ENCODE results near the gene CLEC16A.
A peak's percentile ranks its signal among the peaks of the same experiment; 100 is the strongest.

The CLEC16A gene, protein sequence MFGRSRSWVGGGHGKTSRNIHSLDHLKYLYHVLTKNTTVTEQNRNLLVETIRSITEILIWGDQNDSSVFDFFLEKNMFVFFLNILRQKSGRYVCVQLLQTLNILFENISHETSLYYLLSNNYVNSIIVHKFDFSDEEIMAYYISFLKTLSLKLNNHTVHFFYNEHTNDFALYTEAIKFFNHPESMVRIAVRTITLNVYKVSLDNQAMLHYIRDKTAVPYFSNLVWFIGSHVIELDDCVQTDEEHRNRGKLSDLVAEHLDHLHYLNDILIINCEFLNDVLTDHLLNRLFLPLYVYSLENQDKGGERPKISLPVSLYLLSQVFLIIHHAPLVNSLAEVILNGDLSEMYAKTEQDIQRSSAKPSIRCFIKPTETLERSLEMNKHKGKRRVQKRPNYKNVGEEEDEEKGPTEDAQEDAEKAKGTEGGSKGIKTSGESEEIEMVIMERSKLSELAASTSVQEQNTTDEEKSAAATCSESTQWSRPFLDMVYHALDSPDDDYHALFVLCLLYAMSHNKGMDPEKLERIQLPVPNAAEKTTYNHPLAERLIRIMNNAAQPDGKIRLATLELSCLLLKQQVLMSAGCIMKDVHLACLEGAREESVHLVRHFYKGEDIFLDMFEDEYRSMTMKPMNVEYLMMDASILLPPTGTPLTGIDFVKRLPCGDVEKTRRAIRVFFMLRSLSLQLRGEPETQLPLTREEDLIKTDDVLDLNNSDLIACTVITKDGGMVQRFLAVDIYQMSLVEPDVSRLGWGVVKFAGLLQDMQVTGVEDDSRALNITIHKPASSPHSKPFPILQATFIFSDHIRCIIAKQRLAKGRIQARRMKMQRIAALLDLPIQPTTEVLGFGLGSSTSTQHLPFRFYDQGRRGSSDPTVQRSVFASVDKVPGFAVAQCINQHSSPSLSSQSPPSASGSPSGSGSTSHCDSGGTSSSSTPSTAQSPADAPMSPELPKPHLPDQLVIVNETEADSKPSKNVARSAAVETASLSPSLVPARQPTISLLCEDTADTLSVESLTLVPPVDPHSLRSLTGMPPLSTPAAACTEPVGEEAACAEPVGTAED

DNA sequence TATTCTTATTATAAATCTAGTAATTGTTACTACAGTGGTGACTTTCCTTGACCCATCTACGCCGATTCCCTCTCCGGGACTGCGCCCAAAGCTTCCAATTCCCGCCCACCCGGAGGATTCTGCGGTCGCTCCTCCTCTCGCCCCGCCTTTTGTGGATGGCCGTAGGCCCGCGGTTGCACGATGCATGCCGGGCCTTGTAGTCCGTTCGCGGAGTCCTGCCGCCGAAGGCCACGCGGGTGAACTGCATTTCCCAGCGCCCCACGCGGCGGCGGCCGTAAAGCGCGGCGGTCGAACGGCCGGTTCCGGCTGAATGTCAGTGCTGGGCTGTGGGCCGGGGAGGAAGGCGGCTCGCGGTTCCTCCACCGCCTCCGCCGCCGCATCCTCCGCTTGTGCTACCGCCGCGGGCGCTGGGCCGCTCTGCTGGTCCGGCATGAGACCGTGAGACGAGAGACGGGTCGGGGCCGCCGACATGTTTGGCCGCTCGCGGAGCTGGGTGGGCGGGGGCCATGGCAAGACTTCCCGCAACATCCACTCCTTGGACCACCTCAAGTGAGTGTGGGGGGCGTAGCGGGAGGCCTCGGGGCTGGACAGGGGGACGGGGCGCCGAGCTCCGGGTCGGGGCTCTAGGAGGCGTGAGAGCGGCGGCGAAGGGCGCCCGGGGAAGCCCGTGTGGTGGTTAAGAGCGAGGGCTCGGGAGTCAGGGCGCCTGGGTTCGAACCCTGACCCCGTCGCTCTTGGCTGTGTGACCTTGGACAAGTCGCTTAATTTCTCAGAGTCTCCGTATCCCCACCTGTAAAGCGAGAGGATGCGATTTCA lies at the start of gene CLEC16A:
TSS of gene CLEC16A (plus strand) at position 316 of the 816 bp plus-strand sequence. CDS start at position 470, 154 bp downstream.
- DNase-seq, result peak; percentile 96

DNA sequence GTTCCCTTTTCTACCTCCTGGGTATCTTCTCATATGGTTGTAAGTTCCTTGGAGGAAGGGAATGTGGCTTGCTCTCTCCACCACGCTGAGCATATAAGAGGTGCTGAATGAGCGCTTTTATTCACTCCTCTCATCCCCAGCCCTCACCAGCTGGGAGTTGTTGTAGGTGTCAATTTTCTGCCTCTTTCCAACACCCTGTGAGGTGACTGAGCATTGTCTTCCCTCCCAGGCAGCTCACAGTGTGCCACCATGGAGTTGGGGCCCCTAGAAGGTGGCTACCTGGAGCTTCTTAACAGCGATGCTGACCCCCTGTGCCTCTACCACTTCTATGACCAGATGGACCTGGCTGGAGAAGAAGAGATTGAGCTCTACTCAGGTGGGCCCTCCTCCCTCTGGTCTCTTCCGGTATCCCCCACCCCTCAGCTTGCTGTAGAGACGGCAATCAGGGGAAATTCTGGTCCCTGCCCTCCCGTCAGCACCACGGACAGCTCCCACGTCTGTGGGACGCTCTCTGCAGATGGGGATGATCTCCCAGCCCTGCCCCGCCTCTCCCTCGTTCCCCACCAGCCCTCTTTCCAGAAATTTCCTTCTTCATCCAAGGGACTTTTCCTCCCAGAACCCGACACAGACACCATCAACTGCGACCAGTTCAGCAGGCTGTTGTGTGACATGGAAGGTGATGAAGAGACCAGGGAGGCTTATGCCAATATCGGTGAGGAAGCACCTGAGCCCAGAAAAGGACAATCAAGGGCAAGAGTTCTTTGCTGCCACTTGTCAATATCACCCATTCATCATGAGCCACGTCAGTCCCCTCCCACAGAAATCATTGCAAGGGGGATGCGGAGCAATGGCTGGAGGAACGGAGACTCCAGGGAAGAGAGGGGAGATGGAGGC lies 49.1 kb upstream of the CLEC16A start:
- DNase-seq, result peak; percentile 36

DNA sequence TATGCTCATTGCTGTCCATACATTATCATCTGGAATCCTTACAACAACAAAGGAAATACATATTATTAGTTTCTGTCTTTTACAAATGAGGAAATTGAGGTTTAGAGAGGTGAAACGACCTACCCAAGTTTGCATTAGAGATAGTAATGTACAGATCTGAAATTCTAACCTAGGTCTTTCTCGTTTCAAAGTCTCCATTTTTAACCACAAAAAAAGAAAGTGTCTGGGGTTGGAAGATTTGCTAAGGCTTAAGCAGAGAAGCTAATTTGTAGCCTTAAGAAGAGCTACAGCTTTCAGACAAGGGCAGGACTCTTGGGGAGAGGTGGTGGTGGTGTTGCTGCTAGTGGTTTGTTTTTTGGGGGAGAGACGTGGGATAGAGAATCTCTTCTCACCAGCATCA lies 48.2 kb upstream of the CLEC16A start:
- DNase-seq, result no peak

DNA sequence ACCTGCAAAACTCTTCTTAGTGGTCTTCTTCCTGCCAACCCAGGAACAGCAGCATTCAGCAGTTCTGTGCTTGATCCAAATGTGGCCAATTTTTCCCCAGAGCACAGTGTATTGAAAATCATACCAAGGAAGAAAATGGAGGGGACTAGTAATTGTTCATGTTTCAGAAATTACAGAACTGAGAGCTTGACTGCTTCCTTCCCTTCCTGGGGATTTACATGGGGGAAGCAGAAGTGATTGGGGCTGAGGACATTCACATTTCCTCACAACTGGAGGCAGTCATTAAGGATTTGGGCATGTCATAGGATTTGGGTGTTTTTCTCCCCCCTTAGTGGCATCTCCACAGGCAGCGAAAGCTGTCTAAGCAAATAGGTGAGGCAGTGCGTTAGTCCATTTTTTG lies 47.6 kb upstream of the CLEC16A start:
- no peak for DNase-seq

DNA sequence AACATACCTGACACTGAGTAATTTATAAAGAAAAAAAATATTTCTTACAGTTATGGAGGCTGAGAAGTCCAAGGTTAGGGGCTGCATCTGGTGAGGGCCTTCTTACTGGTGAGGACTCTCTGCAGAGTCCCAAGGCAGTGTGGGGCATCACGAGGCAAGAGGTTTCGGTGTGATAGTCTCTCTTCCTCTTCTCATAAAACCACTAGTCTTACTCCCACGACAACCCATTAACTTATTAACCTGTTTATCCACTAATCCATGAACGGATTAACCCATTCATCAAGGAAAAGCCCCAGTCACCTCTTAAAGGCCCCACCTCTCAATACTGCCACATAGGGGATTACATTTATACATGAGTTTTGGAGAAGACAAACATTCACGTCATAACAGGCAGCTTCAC lies 47.2 kb upstream of the CLEC16A start:
- no peak for DNase-seq

DNA sequence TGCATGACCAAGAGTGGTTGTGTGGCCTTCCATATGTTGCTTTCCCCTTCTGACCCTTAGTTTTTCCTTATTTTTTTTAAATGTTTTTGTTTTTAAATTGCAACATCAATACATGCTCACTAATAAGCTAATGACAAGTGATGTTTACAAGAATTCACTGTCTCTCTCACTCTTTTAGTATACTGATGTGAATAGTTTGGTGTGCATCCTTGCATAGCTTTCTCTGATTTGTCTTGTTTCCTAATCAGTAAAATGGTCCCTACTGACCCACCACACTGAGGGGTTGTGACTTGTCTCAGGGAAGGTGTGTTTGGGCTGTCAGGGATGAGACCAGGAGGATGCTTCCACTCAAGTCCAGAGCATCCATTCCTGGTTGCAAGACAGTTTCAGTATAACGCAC lies 41.4 kb upstream of the CLEC16A start:
- DNase-seq, result no peak

DNA sequence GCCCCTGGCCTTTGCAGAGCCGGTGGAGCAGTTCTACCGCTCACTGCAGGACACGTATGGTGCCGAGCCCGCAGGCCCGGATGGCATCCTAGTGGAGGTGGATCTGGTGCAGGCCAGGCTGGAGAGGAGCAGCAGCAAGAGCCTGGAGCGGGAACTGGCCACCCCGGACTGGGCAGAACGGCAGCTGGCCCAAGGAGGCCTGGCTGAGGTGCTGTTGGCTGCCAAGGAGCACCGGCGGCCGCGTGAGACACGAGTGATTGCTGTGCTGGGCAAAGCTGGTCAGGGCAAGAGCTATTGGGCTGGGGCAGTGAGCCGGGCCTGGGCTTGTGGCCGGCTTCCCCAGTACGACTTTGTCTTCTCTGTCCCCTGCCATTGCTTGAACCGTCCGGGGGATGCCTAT lies 37.9 kb upstream of the CLEC16A start:
- no peak for DNase-seq

DNA sequence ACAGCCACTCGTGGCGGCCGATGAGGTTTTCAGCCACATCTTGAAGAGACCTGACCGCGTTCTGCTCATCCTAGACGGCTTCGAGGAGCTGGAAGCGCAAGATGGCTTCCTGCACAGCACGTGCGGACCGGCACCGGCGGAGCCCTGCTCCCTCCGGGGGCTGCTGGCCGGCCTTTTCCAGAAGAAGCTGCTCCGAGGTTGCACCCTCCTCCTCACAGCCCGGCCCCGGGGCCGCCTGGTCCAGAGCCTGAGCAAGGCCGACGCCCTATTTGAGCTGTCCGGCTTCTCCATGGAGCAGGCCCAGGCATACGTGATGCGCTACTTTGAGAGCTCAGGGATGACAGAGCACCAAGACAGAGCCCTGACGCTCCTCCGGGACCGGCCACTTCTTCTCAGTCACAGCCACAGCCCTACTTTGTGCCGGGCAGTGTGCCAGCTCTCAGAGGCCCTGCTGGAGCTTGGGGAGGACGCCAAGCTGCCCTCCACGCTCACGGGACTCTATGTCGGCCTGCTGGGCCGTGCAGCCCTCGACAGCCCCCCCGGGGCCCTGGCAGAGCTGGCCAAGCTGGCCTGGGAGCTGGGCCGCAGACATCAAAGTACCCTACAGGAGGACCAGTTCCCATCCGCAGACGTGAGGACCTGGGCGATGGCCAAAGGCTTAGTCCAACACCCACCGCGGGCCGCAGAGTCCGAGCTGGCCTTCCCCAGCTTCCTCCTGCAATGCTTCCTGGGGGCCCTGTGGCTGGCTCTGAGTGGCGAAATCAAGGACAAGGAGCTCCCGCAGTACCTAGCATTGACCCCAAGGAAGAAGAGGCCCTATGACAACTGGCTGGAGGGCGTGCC lies 37.2 kb upstream of the CLEC16A start:
- DNase-seq, result no peak

DNA sequence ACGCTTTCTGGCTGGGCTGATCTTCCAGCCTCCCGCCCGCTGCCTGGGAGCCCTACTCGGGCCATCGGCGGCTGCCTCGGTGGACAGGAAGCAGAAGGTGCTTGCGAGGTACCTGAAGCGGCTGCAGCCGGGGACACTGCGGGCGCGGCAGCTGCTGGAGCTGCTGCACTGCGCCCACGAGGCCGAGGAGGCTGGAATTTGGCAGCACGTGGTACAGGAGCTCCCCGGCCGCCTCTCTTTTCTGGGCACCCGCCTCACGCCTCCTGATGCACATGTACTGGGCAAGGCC lies 36.7 kb upstream of the CLEC16A start:
- DNase-seq, result no peak

DNA sequence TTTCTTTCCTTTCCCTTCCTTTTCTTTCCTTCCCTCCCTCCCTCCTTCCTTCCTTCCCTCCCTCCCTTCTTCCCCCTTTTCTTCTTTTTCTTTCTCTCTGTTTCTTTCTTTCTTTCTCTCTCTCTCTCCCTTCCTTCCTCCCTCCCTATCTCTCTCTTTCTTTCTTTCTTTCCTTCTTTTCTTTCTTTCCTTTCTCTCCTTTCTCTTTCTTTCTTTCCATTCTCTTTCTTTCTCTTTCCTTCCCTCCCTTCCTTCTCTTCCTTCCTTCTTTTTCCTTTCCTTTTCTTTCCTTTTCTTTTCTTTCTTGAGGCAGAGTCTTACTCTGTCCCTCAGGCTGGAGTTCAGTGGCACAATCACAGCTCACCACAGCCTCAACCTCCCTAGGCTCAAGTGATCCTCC lies 33.1 kb upstream of the CLEC16A start:
- no peak for DNase-seq

DNA sequence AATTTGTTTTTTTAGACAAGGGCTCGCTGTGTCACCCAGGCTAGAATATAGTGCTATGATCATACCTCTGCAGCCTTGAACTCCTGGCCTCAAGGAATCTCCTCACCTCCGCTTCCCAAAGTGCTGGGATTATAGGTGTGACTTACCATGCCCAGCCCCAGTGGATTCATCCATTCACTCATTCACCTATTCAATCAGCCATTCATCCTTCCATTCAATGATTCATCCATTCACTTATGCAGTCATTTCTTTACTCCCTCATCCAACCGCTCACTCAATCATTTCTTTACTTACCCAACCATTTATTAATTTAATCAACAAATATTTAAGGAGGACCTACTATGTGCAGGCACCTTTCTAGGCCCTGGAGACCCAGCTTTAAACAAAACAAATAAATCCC lies 27.8 kb upstream of the CLEC16A start:
- DNase-seq, result no peak

DNA sequence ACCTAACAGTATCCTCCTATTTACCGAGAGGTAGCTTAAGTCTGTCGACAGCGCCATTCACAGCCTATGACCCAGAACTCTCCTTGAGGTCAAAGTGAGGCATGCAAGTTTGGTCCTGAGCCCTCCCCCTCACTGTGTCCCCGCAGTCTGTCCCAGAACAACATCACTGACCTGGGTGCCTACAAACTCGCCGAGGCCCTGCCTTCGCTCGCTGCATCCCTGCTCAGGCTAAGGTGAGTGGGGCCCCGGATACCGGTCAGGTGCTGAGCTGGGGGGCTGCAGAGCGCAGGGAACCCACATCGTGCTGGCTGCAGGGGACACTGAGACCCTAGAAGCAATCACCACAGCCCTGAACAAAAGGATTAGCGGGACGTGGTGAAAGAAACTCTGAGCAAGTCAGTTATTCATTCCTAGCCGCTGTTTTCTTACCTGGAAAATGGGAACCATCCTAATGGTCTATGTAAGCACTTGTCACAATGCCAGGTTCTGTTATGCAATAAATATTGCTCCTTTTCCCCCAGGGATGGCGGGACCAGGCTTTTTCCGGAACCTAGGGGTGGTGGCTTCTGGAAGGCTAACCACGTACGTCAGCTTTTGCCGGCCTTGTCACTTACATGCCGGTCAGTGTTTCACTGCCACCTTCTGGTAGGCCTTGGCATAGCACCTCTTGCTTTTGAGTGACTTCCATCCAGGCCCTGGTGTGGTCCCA lies 25.9 kb upstream of the CLEC16A start:
- DNase-seq, result peak; percentile 88

DNA sequence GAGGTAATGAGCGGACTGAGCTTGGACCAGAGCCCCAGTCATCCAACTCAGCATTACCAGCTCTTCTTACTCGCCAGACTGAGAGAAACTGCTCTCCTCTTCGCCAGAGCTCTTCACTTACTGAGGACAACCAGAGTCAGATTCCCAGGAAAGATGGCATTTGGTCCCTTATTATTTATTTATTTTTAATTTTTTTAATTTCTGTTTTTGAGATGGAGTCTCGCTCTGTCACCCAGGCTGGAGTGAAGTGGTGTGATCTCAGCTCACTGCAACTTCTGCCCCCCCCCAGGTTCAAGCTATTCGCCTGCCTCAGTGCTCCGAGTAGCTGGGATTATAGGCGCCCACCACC lies 25.4 kb upstream of the CLEC16A start:
- no peak for DNase-seq

DNA sequence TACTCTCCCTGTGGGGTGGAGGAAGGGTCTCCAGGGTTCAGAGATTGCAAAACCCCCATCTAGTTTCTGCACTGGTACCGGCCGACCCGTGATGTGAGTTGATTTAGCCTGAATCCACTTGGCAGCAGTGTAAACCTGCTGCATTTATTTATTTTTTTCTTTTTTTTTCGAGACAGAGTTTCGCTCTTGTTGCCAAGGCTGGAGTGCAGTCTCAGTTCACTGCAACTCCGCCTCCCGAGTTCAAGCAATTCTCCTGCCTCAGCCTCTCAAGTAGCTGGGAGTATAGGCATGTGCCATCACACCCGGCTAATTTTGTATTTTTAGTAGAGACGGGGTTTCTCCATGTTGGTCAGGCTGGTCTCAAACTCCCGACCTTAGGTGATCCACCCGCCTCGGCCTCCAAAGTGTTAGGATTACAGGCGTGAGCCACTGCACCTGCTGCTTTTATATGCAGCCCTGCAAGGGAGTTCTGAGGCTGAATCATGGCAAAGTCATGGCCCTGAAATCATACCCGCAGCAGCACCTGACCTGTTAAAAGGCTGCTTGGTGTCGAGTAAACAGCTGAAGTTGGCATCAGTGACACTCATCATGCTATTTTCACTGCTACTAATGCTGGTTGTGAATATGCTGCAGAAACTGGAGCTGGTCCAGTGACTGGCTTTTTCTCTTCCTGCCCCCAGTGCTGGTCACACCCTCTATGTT lies 23.5 kb upstream of the CLEC16A start:
- DNase-seq, result no peak

DNA sequence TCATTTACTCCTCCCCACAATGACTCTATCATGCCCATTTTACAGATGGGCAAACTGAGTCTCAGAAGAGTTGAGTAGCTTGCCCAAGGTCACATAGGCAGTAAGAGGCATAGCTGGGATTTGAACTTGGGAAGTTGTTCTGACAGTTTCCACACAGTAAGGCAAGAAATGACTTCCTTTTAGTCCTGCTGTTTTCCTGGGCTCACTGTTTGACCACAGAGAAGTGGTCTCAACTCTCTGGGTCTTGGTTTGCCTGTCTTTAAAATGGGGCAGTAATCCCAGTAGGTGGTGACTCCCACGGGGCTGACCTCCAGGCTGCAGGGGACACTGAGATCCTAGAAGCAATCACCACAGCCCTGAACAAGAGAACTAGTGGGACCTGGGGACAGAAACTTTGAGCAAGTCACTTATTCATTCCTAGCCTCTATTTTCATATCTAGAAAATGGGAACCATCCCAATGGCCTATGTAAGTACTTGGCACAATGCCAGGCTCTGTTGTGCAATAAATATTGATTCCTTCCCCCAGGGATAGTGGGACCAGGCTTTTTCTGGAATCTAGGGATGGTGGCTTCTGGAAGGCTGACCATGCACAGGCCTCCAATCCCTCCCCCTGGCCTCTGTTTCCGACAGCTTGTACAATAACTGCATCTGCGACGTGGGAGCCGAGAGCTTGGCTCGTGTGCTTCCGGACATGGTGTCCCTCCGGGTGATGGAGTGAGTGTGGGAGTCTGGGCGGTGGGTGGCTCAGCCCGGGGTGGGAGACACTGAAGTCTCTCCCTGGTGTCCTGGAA lies 22.6 kb upstream of the CLEC16A start:
- DNase-seq, result peak; percentile 9

DNA sequence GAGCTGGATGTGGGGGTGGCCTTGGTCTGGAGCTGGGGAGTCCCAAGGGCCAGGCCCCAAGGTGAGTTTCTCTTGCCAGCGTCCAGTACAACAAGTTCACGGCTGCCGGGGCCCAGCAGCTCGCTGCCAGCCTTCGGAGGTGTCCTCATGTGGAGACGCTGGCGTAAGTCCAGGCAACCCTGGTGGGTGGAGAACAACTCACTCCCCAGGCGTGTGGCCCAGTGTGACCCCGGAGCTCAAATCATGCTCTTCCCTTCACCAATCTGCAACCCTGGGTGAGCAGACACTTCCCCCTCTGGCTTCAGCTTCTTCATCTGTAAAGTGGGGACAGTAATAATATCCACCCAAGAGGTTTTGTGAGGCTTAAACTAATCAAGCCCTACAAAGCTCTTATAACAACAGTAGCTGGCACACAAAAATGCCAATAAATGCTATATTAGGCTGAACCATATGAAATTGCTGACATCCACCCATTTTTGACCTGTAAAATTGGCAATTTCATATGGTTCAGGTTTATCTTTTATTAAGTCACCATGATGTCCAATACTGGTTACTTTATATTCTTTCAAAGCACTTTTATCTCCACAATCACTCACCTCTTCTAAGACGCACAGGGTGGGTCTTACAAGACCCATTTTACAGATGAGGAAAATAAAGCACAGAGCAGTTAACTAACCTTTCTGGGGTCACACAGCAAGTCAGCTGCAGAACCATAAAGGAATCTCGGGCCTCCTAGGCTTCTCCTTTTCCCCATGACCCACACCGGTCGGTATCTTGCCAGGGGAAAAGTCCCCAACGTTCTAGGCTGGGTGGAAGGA lies 21.8 kb upstream of the CLEC16A start:
- DNase-seq, result peak; percentile 59

DNA sequence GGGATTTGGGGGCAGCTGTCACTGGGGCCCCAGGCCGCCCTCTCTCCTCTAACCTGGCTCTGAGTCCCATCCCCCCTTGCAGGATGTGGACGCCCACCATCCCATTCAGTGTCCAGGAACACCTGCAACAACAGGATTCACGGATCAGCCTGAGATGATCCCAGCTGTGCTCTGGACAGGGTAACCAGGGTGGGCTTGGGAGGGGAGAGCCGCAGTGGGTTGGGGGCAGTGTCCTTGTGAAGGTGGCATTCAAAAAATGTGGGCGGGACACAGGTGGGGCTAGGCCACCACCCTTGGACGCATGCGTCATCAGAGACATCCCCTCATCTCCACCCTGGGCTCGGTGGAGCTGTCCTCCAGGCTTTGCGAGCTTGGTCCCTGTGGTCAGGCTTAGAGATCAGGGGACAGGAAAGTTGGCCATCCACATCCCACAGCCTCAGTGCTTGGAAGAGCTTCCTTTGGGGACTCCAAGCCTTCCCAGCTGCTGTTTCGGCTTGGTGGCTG lies 21.2 kb upstream of the CLEC16A start:
- DNase-seq, result no peak
